ENCODE measurements around the gene POLE.

POLE gene

DNA sequence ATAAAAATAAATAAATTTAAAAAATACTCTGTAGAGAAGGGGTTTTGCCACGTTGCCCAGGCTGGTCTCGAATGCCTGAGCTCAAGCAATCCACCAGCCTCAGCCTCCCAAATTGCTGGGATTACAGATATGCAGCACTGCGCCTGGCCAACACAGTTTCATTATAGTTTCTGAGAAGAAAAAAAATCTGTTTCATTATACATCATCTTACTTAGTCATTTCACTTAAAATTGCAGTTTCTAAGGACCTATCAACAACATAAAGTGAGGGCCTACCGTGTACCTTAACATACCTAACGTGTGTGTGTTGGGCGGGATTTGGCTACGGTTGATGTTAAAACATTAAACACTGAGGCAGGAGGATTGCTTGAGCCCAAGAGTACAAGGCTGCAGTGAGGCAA lies 40.3 kb downstream of the POLE start:
- Histone ChIP-seq H2AFZ (ENCODE audit: low read depth, low read length) (no peak overlapping the region), H4K91ac (ENCODE audit: low read length) (no peak overlapping the region), H2BK15ac (ENCODE audit: low read depth, poor library complexity, severe bottlenecking) (no peak overlapping the region), H3K14ac (ENCODE audit: low read length in 2 of 2) (no peak overlapping the region), H2BK12ac (ENCODE audit: low read length in 2 of 2) (no peak overlapping the region), H3K18ac (ENCODE audit: low read depth in 1 of 2, low read length in 2 of 2) (no peak overlapping the region), H2BK120ac (ENCODE audit: low read depth, low read length) (no peak overlapping the region), H3K4ac (ENCODE audit: low read depth in 1 of 2, low read length in 2 of 2) (no peak overlapping the region), H3K4me2 (ENCODE audit: low read length, poor library complexity, severe bottlenecking) (no peak overlapping the region), H3K36me3 (ENCODE audit: control insufficient read depth in 1 of 2, insufficient read depth in 2 of 2, low read depth in 1 of 2, low read length in 2 of 2) (peaks cover 55 to 64% of the 10 kb centered on the region in 2 experiments), H3K9ac (ENCODE audit: low read length) (no peak overlapping the region), H3K27ac (ENCODE audit: low read length, poor library complexity, severe bottlenecking) (no peak overlapping the region), H3K27me3 (ENCODE audit: control insufficient read depth in 1 of 2, insufficient read depth in 1 of 2, low read length in 2 of 2) (no peaks in the 10 kb centered on the region), H3K4me3 (ENCODE audit: insufficient read depth in 1 of 2, low read depth in 1 of 2, low read length in 2 of 2) (no peak overlapping the region), H3K23ac (ENCODE audit: low read length in 2 of 2) (no peak overlapping the region), H2BK5ac (ENCODE audit: low read depth, low read length, poor library complexity, severe bottlenecking) (no peak overlapping the region), H2AK5ac (ENCODE audit: low read length, severe bottlenecking) (no peak overlapping the region), H3K79me1 (replicated peaks; ENCODE audit: low read length, poor library complexity, severe bottlenecking) (peaks cover 6% of the 10 kb centered on the region), H3K9me3 (ENCODE audit: control insufficient read depth, low read length) (no peaks in the 10 kb centered on the region), H3K4me1 (ENCODE audit: control insufficient read depth, insufficient read depth, low read depth, low read length) (no peaks in the 10 kb centered on the region), H4K8ac (ENCODE audit: low read length) (no peak overlapping the region)
- 100% methylated on average over 6 of the region's 7 CpGs for WGBS
- DNase-seq: no peak

DNA sequence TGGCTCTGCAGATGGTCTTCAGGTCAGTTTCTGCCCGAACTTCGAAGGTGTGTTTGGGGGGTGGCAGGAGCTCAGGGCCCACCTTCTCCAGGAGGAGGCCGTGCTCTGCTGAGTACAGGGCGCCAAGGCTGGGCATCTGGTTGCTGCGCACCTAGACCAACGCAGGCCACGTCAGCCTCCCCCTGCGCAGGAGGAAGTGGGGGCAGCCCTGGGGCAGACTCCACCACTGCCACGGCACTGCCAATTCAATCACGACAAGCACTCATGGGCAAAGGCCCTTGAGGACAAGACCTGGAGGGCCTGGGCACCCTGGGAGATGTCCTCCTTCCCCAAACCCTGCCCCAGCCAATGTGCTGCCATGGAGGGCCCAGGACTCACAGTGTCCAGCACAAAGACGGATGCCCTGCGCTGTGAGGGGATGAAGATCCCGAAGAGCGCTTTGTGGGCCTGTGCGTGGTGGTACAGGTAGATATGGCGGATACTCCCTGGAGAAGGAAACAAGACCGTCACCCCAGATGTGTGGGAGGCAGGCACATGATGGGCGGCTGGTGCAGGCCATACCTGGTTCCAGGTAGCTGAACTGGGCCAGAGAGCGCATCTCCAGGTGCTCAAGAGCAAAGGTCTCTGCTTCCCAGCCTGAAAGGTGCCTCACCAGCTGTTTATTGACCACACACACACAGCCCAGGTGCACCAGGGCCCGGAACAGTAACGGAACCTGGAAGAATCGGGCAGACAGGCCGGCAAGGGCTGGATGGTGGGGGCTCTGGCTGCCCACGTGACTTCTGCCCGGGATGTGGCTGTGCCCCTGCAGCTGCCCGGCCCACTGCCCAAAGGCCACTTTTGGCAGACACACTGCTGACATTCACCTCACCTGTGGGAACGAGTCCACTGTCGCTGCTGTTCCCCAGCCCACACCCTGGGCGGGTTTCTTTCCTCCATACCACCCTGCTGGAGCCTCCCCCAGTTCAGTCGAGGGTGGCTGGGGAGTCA lies 44.0 kb downstream of the POLE start:
- no peak overlapping the region for H2AFZ ChIP-seq (ENCODE audit: low read depth, low read length)
- H2BK5ac ChIP-seq (ENCODE audit: low read depth, low read length, poor library complexity, severe bottlenecking): no peak overlapping the region
- H3K36me3 ChIP-seq (ENCODE audit: control insufficient read depth in 1 of 2, insufficient read depth in 2 of 2, low read depth in 1 of 2, low read length in 2 of 2): peaks cover 53 to 55% of the 10 kb centered on the region in 2 experiments
- no peak overlapping the region for H3K4ac ChIP-seq (ENCODE audit: low read depth in 1 of 2, low read length in 2 of 2)
- no peak for DNase-seq
- H3K9ac ChIP-seq (ENCODE audit: low read length): no peak overlapping the region
- H3K27ac ChIP-seq (ENCODE audit: low read length, poor library complexity, severe bottlenecking): no peak overlapping the region
- H2BK15ac ChIP-seq (ENCODE audit: low read depth, poor library complexity, severe bottlenecking): no peak overlapping the region
- H4K8ac ChIP-seq (ENCODE audit: low read length): no peak overlapping the region
- H3K9me3 ChIP-seq (ENCODE audit: control insufficient read depth, low read length): no peaks in the 10 kb centered on the region
- H2BK120ac ChIP-seq (ENCODE audit: low read depth, low read length): no peak overlapping the region
- no peak overlapping the region for H3K23ac ChIP-seq (ENCODE audit: low read length in 2 of 2)
- H3K18ac ChIP-seq (ENCODE audit: low read depth in 1 of 2, low read length in 2 of 2): no peak overlapping the region
- H3K4me2 ChIP-seq (ENCODE audit: low read length, poor library complexity, severe bottlenecking): no peak overlapping the region
- H3K4me1 ChIP-seq (ENCODE audit: control insufficient read depth, insufficient read depth, low read depth, low read length): peaks cover 6% of the 10 kb centered on the region
- H4K91ac ChIP-seq (ENCODE audit: low read length): no peak overlapping the region
- H3K14ac ChIP-seq (ENCODE audit: low read length in 2 of 2): no peak overlapping the region
- no peak overlapping the region for H2AK5ac ChIP-seq (ENCODE audit: low read length, severe bottlenecking)
- peaks cover 7% of the 10 kb centered on the region for H3K79me1 ChIP-seq (replicated peaks; ENCODE audit: low read length, poor library complexity, severe bottlenecking)
- no peak overlapping the region for H2BK12ac ChIP-seq (ENCODE audit: low read length in 2 of 2)
- H3K4me3 ChIP-seq (ENCODE audit: insufficient read depth in 1 of 2, low read depth in 1 of 2, low read length in 2 of 2): no peak overlapping the region
- H3K27me3 ChIP-seq (ENCODE audit: control insufficient read depth in 1 of 2, insufficient read depth in 1 of 2, low read length in 2 of 2): no peaks in the 10 kb centered on the region
- WGBS: 97% methylated on average over 30 of the region's 30 CpGs

DNA sequence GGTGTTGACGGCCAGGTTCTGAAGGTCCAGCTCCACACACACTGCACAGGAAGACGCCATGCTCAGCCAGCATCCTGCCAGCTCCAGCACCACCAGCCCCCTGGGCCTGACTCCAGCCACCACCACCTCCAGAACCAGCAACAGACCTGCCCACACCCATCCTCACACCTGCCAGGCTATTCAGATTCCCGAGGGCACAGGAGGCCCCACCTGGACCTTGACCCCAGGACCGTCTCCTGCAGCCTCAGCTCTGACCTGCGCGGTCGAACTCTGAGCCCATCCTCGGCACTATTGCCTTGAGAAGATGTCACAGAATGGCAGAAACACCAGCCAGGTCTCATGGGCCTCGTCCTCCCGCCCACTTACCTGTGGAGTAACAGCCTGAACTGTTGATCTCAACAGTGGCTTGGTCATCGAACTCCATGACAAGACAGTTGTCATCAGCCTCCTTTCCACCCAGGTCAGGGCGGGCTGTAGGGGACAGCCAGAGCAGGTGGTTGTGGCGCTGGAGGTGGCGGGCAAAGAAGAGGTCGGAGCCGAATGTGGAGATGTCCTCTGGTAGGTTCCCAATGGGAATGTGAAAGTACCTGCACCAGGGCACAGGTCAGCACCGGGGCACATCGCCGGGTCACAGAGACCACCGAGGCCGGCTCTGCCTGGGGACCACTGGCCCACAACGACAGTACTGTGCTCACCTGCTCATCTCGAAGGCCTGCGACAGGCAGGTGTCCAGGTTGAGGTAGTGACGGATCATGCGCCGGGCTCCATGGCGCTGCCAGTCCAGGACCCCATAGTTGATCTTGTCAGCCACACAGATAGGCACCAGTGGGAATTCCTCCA lies 45.1 kb downstream of the POLE start:
- no peak for DNase-seq
- Histone ChIP-seq H2BK12ac (ENCODE audit: low read length in 2 of 2) (no peak overlapping the region), H2BK15ac (ENCODE audit: low read depth, poor library complexity, severe bottlenecking) (no peak overlapping the region), H3K9me3 (ENCODE audit: control insufficient read depth, low read length) (no peaks in the 10 kb centered on the region), H3K79me1 (replicated peaks; ENCODE audit: low read length, poor library complexity, severe bottlenecking) (peaks cover 4% of the 10 kb centered on the region), H3K4me1 (ENCODE audit: control insufficient read depth, insufficient read depth, low read depth, low read length) (peaks cover 6% of the 10 kb centered on the region), H2BK120ac (ENCODE audit: low read depth, low read length) (no peak overlapping the region), H3K4me2 (ENCODE audit: low read length, poor library complexity, severe bottlenecking) (no peak overlapping the region), H2BK5ac (ENCODE audit: low read depth, low read length, poor library complexity, severe bottlenecking) (no peak overlapping the region), H2AFZ (ENCODE audit: low read depth, low read length) (no peak overlapping the region), H3K14ac (ENCODE audit: low read length in 2 of 2) (no peak overlapping the region), H4K91ac (ENCODE audit: low read length) (no peak overlapping the region), H3K27me3 (ENCODE audit: control insufficient read depth in 1 of 2, insufficient read depth in 1 of 2, low read length in 2 of 2) (no peaks in the 10 kb centered on the region), H3K27ac (ENCODE audit: low read length, poor library complexity, severe bottlenecking) (no peak overlapping the region), H3K4me3 (ENCODE audit: insufficient read depth in 1 of 2, low read depth in 1 of 2, low read length in 2 of 2) (no peak overlapping the region), H3K9ac (ENCODE audit: low read length) (no peak overlapping the region), H3K18ac (ENCODE audit: low read depth in 1 of 2, low read length in 2 of 2) (no peak overlapping the region), H3K4ac (ENCODE audit: low read depth in 1 of 2, low read length in 2 of 2) (no peak overlapping the region), H4K8ac (ENCODE audit: low read length) (no peak overlapping the region), H3K23ac (ENCODE audit: low read length in 2 of 2) (no peak overlapping the region), H2AK5ac (ENCODE audit: low read length, severe bottlenecking) (no peak overlapping the region), H3K36me3 (ENCODE audit: control insufficient read depth in 1 of 2, insufficient read depth in 2 of 2, low read depth in 1 of 2, low read length in 2 of 2) (peaks cover 51 to 55% of the 10 kb centered on the region in 2 experiments)
- WGBS: 98% methylated on average over 28 of the region's 28 CpGs

DNA sequence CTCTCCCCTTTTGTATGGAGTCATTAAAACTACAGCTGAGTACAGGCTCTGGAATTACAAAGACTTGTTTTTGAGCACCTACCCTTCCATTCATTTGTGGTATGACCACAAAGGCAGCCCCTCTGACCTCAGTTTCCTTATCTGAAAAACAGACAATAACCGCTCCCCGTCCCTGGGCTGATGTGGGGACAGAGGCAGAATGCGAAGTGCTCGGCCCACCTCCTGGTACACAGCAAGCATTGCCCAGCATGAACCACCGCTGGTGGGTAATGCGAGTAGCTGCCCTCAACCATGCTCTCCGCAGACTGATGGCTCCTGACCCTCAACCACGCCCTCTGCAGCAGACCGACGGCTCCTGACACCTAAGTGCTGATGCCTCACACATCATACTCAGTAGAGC lies 46.2 kb downstream of the POLE start:
- Histone ChIP-seq H2BK12ac (ENCODE audit: low read length in 2 of 2) (no peak overlapping the region), H2BK5ac (ENCODE audit: low read depth, low read length, poor library complexity, severe bottlenecking) (no peak overlapping the region), H3K4me2 (ENCODE audit: low read length, poor library complexity, severe bottlenecking) (no peak overlapping the region), H2AK5ac (ENCODE audit: low read length, severe bottlenecking) (no peak overlapping the region), H3K4ac (ENCODE audit: low read depth in 1 of 2, low read length in 2 of 2) (no peak overlapping the region), H2BK15ac (ENCODE audit: low read depth, poor library complexity, severe bottlenecking) (no peak overlapping the region), H3K23ac (ENCODE audit: low read length in 2 of 2) (no peak overlapping the region), H3K4me1 (ENCODE audit: control insufficient read depth, insufficient read depth, low read depth, low read length) (peaks cover 6% of the 10 kb centered on the region), H3K4me3 (ENCODE audit: insufficient read depth in 1 of 2, low read depth in 1 of 2, low read length in 2 of 2) (no peak overlapping the region), H3K27me3 (ENCODE audit: control insufficient read depth in 1 of 2, insufficient read depth in 1 of 2, low read length in 2 of 2) (no peaks in the 10 kb centered on the region), H3K79me1 (replicated peaks; ENCODE audit: low read length, poor library complexity, severe bottlenecking) (peaks cover 4% of the 10 kb centered on the region), H3K36me3 (ENCODE audit: control insufficient read depth in 1 of 2, insufficient read depth in 2 of 2, low read depth in 1 of 2, low read length in 2 of 2) (peaks cover 52 to 65% of the 10 kb centered on the region in 2 experiments), H2BK120ac (ENCODE audit: low read depth, low read length) (no peak overlapping the region), H2AFZ (ENCODE audit: low read depth, low read length) (no peak overlapping the region), H3K9me3 (ENCODE audit: control insufficient read depth, low read length) (no peaks in the 10 kb centered on the region), H3K9ac (ENCODE audit: low read length) (no peak overlapping the region), H3K27ac (ENCODE audit: low read length, poor library complexity, severe bottlenecking) (no peak overlapping the region), H4K91ac (ENCODE audit: low read length) (no peak overlapping the region), H3K14ac (ENCODE audit: low read length in 2 of 2) (no peak overlapping the region), H4K8ac (ENCODE audit: low read length) (no peak overlapping the region), H3K18ac (ENCODE audit: low read depth in 1 of 2, low read length in 2 of 2) (no peak overlapping the region)
- WGBS: 94% methylated on average over 10 of the region's 10 CpGs
- DNase-seq: no peak
